Occipital lobe (tissue), 2 donors: Measurements from ENCODE around the gene CLTCL1. TPM values are rescaled to one million over a fixed set of nuclear protein-coding genes. Genes with fewer than 3 reads are reported as not detected.
"Not testable (repeated sequence)": the region's sequence is repeated elsewhere in the genome, so short reads cannot be mapped to it uniquely, and the experiment has no call there.

ENCODE experiments used
- DNase-seq: peaks from one replicate; lab custom pipeline; 2025; lab: John Stamatoyannopoulos, UW
- total RNA-seq: library from RNA; depleted of rRNA; stranded (reverse); fragments of >200 nt; gene quantifications from one replicate; pipeline ENCODE4 v1.2.3, GENCODE V29; 2014

The CLTCL1 gene
- 11.1 TPM for total RNA-seq

DNA sequence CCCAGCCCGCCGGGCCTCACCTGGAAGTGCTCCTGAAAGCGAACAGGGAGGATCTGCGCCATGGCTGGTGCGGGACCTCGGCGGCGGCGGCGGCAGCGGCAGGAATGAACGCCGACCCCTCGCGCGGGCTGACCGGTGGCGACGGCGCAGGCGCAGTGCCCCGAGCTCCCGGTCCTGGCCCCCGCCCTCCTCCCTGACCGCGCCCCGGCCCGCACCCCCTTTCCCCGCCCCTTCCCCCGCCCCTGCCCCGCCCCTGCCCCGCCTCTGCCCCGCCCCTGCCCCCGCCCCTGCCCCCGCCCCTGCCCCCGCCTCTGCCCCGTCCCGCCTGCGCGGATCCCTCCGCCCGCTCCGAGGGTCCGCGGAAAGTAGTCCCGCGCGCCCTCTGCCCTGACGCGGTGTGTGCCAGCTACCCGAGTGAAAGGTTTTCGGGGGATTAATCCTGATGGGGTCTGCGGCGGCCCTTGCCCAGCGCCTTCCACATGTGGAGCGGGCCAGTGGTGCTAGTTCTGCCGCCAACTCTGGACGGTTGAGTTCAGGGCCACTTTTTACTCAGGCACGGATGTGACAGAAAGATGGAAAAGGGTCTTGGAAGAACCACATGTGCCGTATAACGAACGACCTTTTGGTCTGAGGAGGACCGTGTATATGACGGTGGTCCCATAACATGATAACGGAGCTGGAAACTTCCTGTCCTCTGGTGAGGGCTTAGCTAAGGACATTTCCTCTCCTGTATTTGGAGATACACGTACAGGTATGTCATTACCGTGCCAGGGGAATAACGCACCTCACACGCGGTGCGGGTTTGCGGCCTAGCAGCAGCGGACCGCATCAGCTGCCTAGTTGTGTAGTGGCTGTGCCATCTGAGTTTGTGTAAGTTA is at the start of gene CLTCL1:
TSS of gene CLTCL1 (minus strand) at position 140 of the 878 bp plus-strand sequence. CDS start at position 62, 78 bp downstream.
- DNase-seq: peak; percentile 58

DNA sequence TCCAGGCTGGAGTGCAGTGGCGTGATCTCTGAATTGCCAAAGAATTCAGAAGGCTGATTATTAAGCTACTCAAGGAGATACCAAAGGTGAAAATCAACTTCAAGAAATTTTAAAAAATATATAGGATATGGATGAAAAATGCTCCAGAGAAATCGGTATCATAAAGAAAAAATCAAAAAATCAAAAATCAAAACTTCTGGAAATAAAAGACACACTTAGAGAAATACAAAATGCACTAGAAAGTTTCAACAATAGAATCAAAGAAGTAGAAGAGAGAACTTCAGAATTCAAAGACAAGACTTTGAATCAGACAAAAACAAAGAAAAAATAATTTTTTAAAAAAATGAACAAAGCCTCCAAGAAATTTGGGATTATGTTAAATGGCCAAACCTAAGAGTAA is 45.6 kb upstream of the CLTCL1 start:
- DNase-seq: no peak

DNA sequence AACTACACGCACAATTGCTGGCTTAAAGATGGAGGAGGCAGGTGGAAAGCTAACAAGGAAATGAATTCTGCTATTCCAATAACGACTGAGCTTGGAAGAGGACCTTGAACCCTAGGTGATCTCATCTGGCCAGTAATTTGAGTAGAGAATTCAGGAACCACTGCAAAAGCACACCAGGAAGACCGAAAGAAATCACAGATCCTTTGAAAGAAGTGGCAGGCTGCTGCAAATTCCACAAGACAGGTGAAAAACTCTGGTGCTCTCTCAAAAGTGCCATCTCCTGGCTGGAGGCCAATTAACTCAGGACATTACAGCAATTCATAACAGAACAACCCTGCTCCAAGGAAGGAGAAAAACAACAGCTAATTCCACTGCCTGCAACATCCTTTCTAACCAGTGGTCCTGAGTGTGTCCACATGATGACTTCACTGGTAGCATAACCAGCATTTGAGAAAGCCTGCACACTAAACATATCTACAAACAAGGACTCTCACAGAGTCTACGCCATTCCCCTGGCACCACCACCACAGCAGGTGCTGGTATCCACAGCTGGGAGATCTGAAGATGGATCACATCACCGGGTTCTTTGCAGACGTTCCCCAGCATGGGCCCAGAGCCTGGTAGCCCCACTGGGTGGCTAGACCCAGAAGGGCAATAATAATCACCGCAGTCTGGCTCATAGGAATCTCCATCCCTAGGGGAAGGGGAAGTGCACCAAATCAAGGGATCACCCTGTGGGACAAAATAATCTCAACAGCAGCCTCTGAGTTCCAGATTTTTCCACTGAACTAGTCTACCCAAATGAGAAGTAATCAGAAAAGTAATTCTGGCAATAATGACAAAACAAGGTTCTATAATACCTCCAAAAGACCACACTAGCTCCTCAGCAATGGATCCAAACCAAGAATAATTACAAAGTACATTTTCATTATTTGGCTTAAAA is 44.9 kb upstream of the CLTCL1 start:
- no peak for DNase-seq

DNA sequence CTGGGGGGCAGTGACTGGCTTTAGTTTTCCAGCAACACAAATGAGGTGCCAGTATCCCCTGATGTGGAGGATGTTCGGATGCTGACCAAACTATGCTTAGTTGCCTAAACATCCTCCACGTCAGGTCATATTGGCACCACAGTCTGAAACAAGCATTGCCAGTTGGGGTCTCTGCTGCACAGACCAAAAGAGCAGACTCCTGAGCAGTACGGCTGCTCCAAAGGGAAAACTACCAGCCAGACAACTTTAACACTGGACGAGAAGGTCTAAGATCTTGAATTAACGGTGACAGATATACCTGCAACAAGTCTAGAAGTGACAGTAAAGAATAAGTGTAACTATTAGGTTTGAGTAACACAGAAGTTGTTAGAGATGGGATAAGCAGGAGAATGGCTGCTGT is 40.5 kb upstream of the CLTCL1 start:
- no peak for DNase-seq

DNA sequence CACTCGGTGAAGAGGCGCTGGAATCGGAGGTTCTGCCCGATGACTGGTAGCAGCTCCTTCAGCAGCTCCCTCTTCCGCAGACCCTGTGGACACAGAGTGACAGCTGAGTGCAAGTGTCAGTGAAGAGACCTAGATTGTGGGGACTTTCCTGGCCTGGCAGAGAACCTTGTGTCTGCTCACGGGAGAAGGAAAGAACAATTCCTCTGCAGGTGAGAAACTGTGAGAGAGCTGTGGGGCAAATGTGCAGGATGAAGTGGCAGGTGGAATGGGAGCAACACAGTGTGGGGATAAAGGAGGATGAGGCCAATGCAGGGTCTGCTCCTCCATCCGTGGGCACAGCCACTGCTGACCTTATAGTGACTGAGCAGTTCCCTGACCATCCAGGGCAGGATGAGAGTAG is 40.0 kb upstream of the CLTCL1 start:
- DNase-seq: no peak

DNA sequence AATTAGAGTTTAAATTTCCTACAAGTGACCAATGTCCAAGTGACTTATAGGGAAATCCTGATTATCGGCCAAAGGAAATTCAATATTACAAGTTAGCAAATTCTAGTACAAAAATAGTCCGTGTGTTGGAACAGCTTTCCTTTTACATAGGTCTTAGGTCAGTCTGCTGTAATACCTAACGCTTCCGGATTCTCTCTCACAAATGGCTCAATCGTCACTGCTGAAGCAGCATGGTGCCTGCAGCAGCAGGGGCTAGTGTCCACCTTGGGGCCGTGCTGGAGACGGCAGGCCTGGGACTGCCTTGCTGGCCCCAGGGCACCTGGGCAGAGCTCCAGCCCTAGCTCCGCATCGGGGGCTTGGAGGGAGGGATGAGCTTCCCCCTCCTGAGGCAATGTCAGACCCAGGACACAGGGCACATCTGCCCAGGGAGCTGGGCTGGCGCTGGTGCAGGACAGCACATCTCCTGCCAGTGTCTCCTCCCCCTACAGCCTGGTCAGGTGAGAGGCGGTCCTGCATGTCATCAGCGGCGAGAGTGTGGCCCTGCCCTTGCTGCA is 39.4 kb upstream of the CLTCL1 start:
- no peak for DNase-seq

DNA sequence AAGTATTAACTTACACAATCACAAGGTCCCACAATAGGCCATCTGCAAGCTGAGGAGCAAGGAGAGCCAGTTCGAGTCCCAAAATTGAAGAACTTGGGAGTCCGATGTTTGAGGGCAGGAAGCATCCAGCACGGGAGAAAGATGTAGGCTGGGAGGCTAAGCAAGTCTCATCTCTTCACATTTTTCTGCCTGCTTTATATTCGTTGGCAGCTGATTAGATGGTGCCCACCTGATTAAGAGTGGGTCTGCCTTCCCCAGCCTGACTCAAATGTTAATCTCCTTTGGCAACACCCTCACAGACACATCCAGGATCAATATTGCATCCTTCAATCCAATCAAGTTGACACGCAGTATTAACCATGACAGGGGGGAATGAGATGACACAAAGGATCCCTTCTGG is 38.7 kb upstream of the CLTCL1 start:
- not testable (repeated sequence) for DNase-seq

DNA sequence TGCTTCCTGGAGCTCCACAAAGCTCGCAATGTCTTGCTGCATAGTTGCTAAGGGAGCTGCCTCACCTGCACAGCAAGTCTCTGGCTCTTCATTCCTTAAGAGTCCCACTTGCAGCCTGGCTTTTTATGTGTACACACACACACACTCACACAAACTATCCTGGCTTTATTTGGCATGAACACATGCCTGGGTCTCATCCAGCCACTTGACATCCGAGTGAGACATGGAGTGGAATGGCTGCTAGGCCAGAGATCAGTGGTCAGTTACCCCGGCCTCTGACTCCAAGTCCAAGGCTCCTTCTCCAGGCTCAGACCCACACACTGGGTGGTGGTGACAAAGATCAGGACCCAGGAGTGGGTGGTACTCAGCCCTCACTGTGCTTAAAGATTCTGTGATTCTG is 37.9 kb upstream of the CLTCL1 start:
- no peak for DNase-seq

DNA sequence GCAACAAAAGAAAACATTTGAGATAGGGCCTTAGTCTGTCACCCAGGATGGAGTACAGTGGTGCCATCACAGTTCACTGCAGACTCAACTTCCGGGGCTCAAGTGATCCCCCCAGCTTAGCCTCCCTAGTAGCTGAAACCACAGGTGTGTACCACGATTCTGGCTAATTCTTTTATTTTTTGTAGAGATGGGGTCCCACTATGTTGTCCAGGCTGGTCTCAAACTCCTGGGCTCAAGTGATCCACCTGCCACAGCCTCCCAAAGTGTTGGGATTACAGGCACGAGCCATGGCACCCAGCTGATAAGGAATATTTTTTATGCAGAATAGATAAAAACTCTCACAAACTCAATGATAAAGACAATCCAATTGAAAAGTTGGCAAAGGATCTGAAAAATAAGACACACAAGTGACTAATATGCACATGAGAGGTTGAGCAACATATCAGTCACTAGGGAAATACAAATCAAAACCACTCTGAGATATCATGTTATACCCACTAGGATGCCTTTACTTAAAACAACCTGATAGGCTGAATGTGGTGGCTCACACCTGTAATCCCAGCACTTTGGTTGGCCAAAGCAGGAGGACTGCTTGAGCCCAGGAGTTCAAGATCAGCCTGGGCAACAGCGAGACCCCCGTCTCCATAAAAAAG is 33.9 kb upstream of the CLTCL1 start:
- DNase-seq: no peak

DNA sequence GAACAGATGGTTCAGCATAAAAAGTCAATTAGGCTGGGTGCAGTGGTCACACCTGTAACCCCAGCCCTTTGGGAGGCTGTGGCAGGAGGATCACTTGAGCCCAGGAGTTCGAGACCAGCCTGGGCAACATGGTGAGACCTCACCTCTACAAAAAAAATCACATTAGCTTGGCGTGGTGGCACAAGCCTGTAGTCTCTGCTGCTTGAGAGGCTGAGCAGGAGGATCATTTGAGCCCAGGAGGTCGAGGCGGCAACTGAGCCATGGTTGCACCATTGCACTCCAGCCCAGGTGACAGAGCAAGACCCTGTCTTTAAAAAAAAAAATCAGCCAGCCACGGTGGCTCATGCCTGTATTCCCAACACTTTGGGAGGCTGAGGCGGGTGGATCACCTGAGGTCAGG is 31.9 kb upstream of the CLTCL1 start:
- DNase-seq: not testable (repeated sequence)

DNA sequence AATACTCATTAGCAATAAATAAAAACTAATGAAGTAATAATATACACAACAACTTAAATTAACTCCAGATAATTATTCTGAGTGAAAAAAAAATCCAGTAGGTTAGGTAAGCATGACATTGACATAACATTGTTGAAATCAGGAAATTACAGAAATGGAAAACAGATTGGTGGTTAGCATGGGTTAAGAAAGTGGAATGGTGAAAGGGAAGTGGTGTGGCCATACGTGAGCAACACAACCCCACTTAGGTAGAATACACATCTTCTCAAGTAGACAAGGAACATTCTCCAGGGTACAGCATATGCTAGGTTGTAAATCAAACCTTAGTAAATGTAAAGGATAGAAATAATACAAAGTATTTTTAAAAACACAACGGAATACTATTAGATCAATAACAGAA is 30.2 kb upstream of the CLTCL1 start:
- DNase-seq: no peak

DNA sequence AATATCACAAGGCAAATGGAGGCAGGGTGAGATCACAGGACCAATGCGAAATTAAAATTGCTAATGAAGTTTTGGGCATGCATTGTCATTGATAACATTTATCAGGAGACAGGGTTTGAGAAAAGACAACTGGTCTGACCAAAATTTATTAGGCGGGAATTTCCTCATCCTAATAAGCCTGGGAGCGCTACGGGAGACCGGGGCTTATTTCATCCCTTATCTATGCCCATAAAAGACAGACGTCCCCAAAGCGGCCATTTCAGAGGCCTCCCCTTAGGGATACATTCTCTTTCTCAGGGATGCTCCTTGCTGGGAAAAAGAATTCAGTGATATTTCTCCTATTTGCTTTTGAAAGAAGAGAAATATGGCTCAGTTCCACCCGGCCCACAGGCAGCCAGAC is 28.6 kb upstream of the CLTCL1 start:
- DNase-seq: not testable (repeated sequence)

DNA sequence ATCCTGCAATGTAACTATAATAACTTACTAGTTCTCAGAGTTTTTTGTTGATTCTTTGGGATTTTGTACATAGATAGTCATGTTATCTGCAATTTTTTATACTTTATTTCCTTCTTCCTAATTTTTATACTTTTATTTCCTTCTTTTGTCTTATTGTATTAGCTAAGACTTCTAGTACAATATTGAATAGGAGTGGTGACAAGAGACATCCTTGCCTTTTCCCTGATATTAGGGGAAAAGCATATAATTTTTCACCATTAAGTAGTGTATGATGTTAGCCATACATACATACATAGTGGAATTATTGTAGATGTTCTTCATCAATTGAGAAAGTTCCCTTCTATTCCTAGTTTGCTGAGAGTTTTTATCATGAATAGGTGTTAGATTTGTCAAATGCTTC is 27.8 kb upstream of the CLTCL1 start:
- DNase-seq: no peak

DNA sequence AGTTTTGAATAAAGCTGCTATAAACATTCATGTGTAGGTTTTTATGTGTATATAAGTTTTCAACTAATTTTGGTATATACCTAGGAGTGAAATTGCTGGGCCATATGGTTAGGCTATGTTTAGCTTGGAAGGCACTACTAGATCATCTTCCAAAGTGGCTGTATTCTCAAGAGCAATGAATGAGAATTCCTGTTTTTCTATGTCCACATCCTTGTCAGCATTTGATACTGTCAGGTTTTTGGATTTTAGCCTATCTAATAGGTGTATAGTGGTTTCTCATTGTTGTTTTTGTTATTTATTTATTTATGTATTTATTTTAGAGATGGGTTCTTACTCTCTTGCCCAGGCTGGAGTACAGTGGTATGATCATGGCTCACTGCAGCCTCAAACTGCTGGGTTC is 26.3 kb upstream of the CLTCL1 start:
- no peak for DNase-seq

DNA sequence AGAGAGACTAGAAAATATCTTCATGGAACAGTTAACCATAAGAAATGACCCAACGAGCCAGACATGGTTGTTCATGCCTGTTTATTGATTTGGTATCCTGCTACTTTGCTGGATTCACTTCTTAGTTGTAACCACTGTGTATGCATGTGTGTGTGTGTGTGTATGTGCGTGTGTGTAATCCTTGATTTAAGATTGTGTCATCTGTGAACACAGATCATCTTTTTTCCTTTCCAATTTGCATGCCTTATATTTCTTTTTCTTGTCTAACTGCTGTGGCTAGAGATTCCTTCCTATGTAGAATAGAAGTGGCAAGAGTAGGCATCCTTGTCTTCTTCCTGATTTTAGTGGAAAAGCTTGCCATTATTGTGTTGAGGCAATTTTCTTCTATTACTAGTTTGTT is 16.4 kb upstream of the CLTCL1 start:
- no peak for DNase-seq

DNA sequence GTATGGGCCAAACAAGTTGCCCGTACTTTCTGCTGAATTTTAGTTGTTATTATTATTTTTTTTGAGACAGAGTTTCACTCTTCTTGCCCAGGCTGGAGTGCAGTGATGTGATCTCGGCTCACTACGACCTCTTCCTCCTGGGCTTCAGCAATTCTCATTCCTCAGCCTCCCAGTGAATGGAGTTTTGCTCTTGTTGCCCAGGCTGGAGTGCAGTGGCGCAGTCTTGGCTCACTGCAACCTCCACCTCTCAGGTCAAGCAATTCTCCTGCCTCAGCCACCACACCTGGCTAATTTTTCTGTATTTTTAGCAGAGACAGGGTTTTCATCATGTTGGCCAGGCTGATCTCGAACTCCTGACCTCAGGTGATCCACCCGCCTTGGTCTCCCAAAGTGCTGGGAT is 15.0 kb upstream of the CLTCL1 start:
- DNase-seq: not testable (repeated sequence)

DNA sequence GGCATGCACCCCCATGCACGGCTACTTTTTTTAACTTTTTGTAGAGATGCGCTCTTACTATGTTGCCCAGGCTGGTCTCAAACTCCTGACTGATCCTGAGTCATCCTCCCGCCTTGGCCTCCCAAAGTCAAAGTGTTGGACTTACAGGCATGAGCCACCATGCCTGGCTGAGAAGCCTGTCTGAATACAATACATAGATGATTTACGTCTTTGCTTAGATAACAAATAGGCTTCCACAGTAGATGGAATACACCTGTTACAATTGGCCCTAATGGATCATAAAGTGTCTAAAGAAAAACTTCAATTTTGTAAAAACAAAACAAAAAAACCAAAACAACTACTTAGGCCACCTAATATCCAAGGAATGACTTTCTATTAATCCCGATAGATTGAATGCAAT is 13.0 kb upstream of the CLTCL1 start:
- no peak for DNase-seq

DNA sequence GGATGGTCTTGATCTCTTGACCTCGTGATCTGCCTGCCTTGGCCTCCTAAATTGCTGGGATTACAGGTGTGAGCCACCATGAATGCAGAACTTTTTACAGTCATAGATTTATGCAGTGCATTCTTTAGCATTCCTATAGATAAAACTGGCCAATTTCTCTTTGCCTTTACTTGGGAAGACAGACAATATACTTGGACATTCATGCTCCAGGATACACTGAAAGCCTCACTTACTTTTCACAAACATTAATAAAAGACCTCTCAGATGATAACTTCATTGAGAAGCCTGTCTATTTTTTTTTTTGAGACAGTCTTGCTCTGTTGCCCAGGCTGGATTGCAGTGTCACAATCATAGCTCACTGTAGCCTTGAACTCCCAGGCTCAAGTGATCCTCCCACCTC is 12.3 kb upstream of the CLTCL1 start:
- DNase-seq: no peak

DNA sequence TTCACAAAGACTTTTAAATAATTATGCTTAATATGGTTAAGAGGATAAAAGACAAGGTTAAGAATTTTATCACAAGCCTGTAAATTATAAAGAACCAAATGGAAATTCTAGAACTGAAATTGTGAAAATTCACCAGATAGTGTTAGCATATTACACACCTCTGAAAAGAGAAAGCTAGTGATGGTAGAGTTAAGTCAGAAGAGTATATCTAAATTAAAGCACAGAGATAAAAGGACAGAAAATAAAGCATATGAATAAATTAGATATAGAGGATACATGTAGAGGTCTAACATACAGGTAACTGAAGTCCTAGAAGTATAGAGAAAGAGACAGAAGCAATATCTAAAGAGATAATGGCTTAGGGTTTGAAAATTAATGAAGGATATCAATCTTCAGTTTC is 4.2 kb upstream of the CLTCL1 start:
- DNase-seq: no peak

DNA sequence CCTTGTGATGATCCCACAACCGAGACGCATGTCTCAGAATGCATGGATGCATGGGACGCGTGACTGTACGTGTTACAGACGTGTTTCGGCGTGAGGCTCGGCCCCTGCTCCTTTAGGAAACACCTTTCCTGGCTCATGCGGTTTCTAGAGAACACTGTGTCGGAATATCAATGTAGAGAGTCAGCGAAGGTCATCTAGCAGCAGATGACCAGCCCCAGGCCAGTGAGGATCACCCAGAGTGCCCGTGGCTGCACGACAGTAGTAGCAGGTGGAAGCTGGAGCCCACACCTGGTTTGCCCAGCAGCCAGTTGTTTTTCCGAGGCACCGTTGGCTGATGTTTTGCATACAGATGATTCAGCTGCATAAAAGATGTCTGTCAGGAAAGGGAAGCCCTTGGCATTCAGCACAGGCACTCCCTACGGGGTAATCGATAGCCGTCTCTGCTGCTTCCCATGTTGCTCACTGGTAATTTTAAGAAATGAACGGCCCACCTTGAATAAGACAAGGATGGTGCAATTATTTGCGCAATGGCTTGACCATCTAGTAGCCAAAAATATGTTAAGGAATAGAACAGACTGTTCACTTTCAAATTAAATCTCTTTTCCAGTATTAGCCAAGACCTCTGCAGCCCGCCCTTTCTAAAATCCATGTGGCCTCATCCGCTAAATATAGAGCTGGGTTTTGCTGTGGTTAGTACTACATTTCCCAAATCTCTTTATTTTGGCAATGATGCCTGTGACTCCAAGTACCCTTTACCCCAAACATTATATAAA is 1.1 kb upstream of the CLTCL1 start:
- no peak for DNase-seq

DNA sequence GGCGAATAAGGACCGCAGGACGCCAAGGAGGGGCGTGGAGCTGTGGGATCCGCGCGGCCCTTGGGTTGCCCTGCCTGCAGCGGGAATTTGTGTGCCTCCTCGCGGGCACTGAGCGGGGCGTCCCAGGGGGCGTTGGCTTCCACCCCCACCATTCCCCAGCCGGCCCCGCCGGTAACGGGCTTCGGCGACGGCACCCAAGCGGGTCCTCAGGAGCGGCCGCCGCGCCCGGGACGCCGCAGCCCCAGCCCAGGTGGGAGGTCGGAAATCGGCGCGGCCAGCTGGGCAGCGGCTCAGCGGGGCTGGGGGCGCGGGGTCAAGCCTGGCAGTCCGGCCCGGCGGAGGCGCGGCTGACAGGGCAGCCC is 320 bp downstream of the CLTCL1 start:
- DNase-seq: no peak
